OCI-LY3 (cell line): ENCODE data around the gene CIT.

Experiments used
- EZH2phosphoT487 ChIP-seq: fragments of 200-600 bp; shearing (Covaris generic); IDR thresholded peaks from 2 replicates; pipeline ENCODE4 v1.6.1; 2018; ENCODE audit warnings: antibody characterized with exemption, mixed run types, low read depth
- TF ChIP-seq, protein P1 (sequence below): fragments of 200-600, 300-600 bp; sonication (generic); IDR thresholded peaks from 2 replicates; pipeline ENCODE4 v1.5.1; 2014; ENCODE audit warnings: antibody characterized with exemption, low read length, low read depth

DNA sequence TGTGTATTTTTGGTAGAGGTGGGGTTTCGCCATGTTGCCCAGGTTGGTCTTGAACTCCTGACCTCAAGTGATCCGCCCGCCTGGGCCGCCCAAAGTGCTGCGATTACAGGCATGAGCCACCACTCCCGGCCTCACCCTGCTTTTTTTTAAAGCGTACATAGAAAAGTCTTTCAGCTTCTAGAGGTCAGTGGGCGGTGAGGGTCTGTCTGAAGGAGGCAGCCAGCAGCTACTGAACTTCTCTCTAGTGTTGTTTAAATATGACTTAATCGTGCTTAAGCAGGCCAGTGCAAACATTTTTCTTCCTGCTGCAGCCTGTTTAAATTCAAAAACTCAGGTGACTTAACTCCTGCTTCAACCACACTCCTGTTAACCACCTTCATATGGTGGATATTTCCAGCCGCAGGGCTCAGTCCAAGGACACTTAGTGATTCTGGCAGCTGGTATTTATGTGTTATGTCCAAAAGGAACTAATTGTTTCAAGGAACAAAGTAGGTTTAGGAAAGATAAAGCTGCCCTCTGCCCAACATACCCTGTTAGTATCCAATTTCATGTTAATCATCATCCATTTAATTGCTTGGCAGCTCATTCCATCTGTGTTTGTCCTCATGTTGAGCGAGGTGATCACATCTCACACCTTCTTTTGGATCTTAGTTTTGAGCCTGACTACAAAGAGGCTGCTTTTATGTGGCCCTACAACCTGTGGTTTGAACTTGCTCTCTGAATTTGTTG is 207.2 kb downstream of the CIT start:
- TF ChIP-seq, protein P1, sequence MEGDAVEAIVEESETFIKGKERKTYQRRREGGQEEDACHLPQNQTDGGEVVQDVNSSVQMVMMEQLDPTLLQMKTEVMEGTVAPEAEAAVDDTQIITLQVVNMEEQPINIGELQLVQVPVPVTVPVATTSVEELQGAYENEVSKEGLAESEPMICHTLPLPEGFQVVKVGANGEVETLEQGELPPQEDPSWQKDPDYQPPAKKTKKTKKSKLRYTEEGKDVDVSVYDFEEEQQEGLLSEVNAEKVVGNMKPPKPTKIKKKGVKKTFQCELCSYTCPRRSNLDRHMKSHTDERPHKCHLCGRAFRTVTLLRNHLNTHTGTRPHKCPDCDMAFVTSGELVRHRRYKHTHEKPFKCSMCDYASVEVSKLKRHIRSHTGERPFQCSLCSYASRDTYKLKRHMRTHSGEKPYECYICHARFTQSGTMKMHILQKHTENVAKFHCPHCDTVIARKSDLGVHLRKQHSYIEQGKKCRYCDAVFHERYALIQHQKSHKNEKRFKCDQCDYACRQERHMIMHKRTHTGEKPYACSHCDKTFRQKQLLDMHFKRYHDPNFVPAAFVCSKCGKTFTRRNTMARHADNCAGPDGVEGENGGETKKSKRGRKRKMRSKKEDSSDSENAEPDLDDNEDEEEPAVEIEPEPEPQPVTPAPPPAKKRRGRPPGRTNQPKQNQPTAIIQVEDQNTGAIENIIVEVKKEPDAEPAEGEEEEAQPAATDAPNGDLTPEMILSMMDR, result no peak
- TF ChIP-seq EZH2phosphoT487, result no peak
